Measurements from ENCODE around the gene EPHA6.

Gene EPHA6

DNA sequence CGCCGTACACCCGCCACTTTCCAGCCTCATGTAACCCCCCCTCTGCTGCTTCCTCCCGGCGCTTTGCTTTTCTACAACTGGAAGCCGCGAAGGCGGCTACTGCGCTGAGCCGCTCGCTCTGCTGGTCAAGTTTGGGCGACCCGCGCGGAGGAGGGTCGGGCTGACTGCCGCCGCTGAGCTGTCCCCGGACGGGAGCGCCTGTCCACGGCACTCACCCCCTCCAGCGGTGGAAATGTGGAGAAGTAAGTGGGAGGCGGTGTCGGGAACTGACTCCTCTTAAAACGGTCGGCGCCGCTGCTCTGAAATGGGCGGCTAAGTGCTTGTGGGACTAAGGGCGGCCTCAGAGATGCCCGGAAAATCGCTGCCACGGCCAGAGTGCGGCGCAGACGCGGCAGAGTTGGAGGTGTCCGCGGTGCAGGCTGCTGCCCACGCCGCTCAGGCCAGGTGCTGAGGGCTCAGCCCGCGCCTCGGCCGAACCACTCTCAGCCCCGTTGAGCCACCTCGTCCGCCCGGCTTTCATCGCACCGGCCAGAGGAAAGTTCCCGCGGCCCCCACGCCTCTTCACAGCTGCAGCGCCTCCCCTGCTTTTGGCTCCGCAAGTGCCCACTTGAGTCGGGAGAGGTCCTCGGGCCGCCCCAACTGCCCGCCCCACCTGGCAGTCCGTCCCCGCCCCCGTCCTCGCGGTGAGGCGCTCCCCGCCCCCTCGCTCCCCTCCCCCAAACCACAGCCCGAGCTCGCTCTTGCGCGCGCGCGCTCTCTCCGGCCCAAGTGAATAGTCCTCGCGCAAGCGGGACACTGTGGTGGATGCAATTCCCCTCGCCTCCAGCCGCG, at the start of gene EPHA6:
Gene EPHA6 (plus strand): TSS at position 775 of the 831 bp plus-strand sequence.
- DNase-seq, result no peak

DNA sequence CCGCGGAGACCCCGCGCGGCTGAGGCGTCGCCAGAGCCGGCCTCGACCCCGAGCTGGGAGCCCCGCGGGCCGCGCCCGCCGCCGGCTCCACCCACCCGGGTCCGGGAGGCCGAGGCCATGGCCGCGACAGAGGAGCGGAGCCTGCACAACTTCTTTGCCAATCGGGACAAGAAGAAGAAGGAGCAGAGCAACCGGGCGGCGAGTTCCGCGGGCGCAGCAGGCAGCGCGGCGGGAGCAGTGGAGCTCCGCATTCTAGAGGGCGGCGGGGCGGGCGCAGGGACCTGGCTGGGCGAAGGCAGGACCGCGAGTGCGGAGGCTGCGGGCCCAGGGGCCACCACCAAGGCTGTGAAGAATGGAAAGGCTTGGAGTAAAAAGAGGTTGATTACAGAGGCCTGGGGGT, 37.6 kb upstream of the EPHA6 start:
- DNase-seq, result no peak

DNA sequence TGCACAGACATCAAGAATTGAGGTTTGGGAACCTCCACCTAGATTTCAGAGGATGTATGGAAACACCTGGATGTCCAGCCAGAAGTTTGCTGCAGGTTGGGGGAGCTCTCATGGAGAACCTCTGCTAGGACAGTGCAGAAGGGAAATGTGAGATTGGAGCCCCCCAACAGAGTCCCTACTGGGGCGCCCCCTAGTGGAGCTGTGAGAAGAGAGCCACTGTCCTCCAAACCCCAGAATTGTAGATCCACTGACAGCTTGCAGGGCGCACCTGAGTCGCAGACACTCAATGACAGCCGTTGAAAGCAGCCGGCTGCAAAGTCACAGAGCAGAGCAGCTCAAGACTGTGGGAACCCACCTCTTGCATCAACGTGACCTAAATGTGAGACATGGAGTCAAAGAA, 34.6 kb upstream of the EPHA6 start:
- no peak for DNase-seq

DNA sequence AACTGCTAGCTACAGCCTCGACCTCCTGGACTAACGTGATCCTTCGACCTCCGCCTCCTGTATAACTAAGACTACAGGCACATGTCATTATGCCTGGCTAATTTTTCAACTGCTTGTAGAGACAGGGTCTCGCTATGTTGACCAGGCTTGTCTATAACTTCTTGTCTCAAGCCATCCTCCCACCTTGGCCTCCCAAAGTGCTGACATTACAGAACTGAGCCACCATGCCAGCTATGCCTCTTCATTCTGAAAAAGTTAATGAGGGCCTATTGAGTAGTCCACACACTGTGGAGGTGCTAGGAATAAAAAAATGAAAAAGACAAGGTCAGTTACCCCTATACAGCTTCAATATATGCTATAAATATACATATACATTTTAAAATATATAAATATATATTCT, 18.3 kb upstream of the EPHA6 start:
- DNase-seq, result no peak

DNA sequence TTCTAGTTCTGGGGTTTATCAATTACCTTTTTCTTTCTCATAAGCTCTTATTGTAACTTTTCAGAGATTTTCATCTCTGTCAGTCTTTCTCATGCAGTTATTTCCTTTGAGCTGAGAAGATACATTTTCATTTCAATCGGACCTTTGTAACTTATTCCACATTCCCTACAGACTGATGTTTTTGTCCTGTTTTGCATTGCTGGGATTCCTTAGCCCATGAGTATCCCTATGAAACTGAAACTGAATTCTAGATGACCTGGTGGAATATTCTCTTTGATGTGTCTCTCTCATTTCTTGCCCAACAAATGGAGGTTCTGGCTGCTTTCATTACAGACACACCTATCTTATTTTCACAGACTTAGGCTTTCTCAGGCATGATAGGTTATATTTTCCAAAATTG, 10.5 kb upstream of the EPHA6 start:
- no peak for DNase-seq

DNA sequence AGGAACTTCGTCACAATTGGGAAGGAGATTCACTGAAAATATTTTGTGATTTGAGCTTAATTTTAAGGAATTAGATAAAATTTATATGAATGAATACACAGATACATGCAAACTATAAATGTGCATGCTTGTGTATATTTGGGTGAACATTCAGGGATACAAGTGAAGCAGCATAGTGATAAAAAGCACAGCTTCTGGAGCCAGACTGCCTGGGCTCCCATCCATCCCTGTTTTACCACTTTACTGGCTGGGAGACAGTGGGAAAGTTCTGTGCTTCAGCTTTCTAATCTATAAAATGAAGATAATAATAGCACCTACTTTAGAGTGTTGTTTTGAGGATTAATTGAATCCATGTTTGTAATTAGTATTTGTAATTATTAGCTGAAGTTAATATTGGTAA, 8.1 kb upstream of the EPHA6 start:
- DNase-seq, result no peak

DNA sequence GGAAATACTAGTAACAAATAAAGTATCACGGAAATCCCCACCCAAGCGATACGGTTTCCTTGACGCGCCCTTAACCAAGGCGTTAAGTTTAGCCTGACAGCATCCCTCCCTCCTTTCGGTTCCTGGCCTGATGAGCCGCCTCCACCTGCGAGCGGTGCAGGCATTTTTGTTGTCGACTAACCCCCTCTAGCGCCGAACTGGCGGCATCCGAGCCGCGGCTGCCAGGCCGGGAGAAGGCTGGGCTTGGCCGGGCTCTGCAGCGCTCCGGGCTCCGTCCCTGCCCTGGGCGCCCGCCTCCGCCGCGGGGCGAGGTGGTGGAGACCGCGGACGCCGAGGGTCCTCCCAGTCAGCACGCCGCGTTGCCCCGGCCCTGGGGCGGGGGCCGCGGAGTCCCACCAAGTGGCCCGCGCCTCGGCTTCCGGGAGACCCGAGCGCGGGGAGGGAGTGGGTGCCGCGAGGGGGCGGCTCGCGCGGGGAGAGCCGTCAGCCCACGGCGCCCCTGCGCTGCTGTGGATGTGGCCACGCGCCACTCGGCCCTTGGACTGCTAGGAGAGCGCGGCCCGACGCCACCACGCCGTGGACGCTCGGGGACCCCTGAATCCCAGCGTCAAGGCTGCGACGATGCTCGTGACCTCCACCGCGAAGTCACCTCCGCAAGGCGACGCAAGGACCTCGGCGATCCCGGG, 1.1 kb upstream of the EPHA6 start:
- peak; percentile 32 for DNase-seq

DNA sequence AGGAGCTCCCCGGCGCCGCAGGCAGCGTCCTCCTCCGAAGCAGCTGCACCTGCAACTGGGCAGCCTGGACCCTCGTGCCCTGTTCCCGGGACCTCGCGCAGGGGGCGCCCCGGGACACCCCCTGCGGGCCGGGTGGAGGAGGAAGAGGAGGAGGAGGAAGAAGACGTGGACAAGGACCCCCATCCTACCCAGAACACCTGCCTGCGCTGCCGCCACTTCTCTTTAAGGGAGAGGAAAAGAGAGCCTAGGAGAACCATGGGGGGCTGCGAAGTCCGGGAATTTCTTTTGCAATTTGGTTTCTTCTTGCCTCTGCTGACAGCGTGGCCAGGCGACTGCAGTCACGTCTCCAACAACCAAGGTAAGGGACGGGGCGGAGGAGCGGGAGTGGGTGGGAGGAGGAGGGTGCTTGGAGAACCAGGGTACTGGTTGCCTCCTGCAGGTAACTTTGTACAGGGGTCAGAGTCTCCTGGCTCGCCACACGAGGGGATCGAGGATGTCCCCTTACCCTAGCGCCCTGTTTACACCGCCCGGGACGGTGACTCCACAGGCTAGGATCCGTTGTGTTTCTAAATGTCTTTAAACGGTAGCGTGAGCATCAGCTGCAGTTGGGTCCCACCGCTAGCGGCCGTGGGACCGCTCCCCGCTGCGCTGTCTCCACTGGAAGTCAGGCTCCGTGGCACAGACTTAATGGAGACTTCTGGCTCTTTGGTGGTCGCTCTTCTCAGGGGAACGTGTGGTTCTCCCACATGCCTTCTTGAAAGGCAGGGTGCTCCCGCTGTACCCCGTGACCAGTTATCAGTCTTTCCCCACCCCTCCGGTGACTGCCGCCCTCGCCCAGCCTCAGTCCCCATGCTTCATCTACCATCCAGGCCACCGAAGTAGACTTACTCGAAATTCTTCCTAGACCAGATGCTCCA, 515 bp downstream of the EPHA6 start:
- no peak for DNase-seq

DNA sequence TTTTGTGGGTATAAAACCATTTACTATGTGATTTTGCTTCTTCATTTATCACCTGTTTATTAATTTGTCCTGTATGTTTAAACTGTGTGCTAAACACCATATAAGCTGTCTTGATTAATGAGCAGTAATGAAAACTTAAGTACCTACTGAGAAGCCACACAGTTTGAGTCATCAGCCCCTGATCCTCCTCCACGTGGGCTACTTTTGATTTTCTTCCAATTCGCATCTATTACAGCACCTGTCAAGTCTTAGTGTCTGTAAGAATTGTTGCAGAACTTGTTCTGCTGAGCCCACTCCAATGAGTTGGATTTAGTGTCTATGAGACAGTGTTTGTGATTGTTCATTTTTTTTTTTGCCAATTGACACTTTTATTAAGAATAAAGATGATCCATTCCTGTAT, 16.8 kb downstream of the EPHA6 start:
- no peak for DNase-seq

DNA sequence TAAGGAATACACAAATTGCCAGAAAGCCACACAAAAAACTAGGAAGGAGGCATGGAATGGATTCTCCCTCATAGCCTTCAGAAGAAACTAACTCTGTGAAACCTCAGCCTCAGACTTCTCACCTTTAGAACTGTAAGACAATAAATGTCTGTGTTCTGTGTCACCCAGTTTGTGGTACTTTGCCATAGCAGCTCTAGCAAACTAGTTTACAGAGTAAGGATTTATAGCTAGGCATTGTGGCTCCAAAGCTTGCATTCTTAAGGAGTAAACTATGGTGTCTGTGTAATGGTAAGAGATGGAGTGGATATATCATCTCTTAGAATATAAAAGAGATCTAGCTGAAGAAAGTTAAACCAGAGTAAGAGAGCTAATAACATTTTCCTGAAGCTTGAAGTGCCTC, 18.9 kb downstream of the EPHA6 start:
- no peak for DNase-seq

DNA sequence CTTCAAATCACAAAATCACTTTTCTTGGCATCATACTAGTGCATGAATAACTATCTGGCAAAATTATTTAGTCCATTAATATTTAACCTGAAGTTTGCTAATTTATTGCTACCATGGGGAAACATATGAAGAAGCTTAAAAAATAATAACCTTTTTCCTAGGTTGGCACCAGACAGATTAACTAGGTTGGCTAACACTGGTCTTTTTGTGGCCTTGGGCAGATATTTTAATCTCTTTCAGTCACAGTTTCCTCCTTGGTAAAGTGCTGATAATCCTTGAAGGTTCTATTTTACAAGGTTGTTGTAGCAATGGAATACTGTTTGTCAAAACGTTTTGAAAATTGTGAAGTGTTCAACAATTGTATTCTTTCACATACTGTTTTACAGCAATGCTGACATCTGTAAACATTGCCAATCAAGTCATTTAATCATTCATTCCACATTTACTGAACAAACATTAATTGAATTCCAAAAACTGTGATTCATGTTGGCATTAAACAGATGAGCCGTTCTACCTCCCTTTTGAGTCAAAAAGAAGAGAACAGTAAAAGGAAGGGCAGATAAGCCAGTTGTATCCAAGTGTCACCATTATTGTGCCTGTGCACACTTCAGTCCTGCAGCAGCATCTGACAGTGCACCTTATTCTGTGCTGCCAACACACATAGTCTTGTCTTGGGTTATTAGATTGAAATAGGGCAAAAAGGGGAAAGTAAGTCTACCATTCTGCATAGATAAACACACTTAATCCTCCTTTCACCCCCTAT, 21.9 kb downstream of the EPHA6 start:
- DNase-seq, result no peak

DNA sequence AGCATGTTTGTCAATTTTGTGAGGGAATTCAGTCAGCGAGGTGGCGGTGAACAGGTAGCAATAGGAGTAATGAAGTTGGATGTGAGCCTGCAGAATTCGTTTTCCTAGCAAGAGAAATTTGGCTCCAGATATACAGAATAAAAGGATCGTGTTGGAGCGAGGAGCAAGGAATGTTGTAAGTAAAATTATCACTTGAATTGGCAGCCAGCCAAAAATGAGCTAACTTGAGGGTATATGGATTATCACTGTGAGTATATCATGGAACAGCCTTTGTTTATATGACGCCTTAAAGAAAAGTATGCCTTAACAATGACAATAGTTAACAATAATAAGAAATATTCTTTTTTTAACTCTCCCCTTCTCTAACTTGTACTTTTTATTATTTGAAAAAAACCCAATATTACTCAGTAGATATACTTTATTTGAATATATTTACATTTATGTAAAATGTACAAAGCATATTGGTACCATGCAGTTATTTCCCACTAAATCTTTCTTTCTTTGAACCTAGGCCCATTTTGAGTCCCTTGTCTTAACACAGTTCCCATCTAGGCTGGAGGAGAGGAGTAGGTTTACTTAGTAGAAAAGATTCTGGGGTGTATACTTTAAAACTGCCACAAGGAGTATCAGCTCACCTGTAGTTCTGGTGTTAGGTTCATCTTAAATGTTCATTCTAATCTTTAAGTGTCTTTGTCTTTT, 29.3 kb downstream of the EPHA6 start:
- no peak for DNase-seq

DNA sequence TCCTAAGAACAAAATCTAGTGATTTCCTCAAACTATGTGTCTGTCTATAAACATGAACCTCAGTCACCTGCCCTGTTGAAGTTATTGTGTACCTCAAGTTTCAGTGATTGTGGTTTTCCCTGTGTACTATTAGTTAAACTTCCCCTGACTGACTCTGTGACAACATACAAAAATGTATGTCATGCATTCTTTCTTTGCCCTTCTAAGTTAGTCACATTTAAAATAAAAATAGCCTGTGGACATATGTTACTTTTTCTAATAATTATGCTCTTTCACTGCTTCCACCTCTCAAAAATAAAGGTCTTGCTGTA, 29.8 kb downstream of the EPHA6 start:
- DNase-seq, result no peak

DNA sequence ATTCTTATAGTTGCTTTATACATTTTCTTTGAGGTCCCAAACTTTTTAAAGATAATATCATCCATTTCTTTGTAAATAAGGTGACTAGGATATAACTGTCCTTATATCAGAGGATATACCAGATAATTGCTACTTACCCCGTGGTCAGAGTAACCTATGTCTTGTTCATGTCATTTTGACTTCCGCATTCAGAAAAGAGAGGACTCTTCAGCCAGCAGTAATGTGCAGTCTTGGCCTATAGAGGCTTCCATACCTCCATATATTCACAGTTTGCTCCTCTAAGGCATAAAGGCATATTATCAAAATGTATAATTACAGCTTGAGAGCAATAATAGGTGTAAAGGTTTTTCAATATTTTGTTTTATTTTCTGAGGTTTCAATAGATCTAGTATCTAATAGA, 38.5 kb downstream of the EPHA6 start:
- DNase-seq, result no peak

DNA sequence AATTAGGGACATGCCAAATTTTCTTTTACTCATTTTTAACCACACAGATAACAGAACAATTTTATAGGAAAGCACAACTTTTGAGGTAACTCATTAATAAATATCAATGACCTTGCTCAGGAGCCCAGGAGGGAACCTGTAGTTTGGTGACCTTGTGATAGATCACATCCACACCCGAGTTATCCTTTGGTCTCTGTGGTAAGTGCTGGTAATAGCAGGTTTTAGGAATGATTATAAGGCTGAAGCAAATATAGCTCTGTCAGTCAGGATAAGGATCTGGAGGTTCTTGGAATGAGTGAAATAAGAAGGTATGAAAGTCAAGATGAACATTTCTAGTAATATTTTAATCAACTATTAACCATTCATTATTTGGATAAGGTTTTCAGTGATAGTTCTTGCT, 46.5 kb downstream of the EPHA6 start:
- no peak for DNase-seq

DNA sequence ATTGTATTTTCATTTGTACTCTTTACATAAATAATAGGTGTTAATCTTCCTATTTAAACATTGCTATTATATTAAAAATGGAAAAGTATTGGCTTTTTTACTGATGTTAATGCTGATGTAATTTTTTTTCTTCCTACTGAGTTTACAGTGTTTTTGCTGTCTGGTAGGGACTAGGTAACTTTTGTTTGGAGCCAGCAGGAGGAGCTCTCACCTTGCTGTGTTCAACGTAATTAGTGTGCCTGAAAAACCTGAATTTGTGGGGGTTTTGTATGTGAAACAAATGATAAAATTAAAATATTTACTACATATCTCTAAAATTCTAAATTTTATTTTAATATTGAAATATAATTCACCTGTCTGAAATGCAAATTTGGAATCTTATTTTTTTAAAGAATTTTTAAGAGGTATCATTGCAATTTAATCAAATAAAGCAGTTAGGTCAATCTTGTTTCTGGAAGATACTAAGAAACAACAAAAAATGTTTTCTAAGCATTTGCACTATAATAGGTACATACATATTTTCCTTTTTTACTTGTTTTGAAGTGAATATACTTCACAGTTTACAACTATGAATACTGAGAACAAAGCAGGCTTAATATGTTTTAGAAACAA, 48.8 kb downstream of the EPHA6 start:
- peak; percentile 4 for DNase-seq

DNA sequence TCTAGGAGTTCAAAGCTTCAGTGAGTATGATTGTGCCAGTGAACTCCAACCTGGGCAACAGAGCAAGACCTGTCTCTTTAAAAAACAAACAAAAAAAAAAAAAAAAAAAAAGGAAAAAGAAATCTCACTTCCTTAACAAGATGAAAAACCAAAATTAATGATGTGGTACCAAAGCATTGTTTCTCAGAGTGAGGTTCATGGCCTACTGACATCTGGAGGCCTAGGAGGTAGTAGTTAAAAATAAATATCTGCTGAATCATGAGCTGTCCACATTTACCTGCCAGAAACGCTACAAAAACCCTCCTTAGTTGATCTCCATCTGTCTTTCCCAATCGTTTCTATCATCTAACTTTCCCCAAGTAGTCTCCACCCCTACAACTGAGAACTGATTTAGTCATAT, 51.2 kb downstream of the EPHA6 start:
- no peak for DNase-seq

DNA sequence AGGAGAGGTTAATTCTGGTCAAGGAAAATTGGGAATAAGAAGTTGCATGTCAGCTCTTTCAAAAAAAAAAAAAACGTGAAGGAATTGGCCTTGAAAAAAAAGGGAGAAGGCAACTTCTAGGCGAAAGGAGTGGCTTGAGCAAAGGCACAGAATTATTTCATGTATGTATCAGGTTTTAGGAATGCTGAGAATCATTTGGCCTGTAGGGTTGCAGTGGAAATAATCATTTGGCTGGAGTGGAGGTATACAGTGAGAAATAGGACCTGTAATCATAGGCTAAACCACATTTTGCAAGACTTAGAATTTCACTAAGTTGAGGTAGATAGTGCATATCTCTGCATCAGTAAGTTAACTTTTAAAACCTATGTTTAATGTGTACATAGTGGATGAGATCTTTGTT, 54.9 kb downstream of the EPHA6 start:
- no peak for DNase-seq

DNA sequence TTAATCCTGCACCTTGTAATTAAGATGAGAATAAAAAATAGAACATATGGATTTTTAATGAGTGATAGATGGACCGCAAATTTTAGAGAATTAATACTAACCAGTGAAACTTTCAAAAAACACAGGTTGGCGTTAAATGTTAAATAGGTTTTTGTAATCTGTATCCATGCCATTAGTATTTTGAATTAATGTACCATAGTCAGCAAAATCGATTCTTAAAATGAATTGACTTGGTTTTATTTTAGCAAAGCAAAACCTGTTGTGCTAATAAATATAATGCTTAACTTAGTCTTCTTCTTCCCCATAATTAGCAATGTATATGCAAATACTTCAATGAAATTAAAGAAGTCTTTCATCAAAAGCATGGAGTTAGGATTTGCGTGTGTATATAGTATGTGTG, 63.1 kb downstream of the EPHA6 start:
- DNase-seq, result no peak

DNA sequence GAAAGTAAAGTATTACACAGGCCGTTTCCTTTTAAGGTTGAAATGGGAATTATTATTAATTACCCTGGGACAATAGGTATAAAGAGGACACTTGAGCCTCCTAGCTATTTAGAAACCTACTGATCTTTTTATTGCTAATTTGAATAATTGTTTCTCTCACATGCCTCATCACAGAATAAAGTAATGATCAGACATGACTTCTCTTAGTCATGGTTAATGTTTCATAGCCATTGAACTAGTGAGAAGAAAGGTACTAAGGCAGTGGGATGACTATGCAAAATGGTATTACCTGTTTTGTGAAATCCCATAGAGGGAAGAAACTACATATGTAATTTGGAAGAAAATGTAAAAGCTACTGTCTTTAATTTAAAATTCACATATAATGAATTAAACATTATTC, 85.6 kb downstream of the EPHA6 start:
- DNase-seq, result no peak

DNA sequence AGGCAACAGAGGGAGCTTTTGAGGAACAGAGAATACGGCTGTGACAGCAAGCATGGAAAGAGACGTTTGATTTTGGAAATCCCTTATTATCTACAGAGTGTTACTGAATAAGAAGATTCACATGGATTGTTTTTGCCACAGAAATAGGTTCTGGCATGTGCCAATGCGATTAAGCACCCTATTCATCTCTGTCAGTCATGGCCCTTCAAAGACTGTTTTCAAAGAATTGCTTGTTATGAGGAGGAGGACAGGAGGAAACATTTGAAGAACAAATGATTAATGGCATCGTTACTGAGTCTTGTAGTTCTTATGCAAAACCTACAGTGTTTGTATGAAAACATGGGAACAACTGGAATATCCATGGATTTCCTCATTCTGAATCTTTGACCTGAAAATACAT, 86.2 kb downstream of the EPHA6 start:
- DNase-seq, result no peak

DNA sequence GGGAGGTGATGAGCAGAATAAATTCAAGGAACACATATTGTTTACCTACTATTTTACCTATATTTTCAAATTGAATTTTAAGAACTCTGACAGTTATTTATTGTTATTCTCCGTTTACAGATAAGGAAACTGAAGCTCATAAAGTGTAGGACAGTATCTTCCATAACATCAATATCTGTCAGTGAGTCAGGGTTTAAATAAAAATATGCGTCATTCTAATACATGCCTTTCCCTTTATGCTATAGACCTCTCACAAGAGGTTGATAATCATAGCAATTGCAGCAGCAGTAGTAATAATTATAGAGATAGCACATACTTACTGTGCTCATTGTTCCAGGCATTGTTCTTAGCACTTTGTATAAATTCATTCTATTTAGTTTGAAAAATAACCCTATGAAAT, 101.1 kb downstream of the EPHA6 start:
- no peak for DNase-seq
